Fibroblast of the aortic adventitia (primary cell): ENCODE measurements around the gene TMEM245. TPM values are rescaled to one million over a fixed set of nuclear protein-coding genes. Genes with fewer than 3 reads are reported as not detected.

Source experiments
- DNase-seq: peaks from one replicate; pipeline ENCODE4 v3.0.0-alpha.2; 2010; ENCODE audit warnings: low read depth
- H3K4me3 ChIP-seq: 2 replicates; pipeline ENCODE4 v1.5.1; 2011; ENCODE audit warnings: low read depth, mild to moderate bottlenecking, control low read depth, low read length, moderate library complexity
- total RNA-seq: library from RNA; depleted of rRNA; stranded (reverse); fragments of >200 nt; gene quantifications from 2 replicates; pipeline ENCODE4 v1.2.3, GENCODE V29; 2012; ENCODE audit warnings: low replicate concordance
- TF ChIP-seq, protein P1 (sequence below): IDR thresholded peaks from 2 replicates; pipeline ENCODE4 v1.5.1; 2011; ENCODE audit warnings: mild to moderate bottlenecking, low read length, control low read depth, inconsistent platforms; ENCODE audit not compliant: insufficient read depth

TMEM245 gene
- total RNA-seq, 1 donor = 51.2 TPM

DNA sequence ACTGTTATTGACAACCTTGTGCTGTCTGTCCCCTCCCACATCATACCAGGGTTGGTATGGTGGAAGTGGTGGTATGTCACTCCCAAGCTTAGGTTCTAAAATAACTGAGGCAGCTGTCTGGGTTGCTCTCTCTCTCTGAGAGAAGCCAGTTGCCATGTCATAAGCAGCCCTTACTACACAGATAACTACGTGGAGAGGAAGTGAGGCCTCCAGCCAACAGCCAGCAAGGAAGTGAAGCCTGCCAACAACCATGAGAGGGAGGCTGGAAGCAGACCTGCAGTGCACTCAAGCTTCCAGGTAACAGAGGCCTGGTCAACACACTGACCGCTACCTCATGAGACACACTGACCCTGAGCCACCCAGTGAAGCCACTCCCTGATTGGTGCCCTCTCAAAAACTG is 125.1 kb downstream of the TMEM245 start:
- no peak overlapping the region for H3K4me3 ChIP-seq
- DNase-seq = peak; percentile 65
- TF ChIP-seq, protein P1, sequence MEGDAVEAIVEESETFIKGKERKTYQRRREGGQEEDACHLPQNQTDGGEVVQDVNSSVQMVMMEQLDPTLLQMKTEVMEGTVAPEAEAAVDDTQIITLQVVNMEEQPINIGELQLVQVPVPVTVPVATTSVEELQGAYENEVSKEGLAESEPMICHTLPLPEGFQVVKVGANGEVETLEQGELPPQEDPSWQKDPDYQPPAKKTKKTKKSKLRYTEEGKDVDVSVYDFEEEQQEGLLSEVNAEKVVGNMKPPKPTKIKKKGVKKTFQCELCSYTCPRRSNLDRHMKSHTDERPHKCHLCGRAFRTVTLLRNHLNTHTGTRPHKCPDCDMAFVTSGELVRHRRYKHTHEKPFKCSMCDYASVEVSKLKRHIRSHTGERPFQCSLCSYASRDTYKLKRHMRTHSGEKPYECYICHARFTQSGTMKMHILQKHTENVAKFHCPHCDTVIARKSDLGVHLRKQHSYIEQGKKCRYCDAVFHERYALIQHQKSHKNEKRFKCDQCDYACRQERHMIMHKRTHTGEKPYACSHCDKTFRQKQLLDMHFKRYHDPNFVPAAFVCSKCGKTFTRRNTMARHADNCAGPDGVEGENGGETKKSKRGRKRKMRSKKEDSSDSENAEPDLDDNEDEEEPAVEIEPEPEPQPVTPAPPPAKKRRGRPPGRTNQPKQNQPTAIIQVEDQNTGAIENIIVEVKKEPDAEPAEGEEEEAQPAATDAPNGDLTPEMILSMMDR = no peak

DNA sequence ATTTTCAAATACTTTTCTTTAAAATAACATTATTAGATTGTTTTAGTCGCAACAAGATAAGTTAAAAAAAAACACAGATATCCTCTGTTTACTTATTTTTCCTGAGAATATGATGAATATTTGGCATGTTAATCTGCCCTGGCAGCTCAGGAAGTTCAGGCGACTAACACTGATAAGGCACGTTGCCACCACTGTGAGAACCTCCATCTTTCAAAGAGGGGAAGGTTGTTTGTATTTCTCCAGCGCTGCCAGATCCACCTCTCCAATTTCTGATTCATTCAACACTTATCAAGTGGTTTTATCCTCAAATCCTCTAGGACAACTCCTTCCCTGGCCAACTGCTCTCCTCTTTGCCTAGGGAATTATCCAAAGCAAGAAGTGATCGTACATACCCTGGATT is 128.3 kb downstream of the TMEM245 start:
- TF ChIP-seq, protein P1 = no peak
- H3K4me3 ChIP-seq = no peak overlapping the region
- peak; percentile 80 for DNase-seq

DNA sequence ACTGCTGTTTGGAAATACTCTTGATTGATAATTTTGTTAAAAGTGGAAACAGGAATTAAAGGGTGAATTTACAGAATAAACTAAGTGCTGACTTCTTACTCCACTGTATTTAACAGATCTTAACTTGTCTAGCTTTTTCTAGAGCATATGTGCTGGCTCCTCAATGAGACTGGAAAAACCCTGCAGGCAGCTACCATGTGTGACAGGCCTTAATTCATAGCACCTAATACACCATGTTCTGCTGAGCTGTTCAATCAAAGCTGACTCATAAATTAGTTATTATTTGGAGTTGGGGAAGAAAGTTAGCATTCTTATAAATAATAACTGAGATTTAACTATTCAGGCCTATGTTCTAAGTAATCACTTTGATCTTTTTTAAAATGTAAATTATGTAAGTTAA is 135.9 kb downstream of the TMEM245 start:
- H3K4me3 ChIP-seq = no peak overlapping the region
- TF ChIP-seq, protein P1 = no peak
- no peak for DNase-seq

DNA sequence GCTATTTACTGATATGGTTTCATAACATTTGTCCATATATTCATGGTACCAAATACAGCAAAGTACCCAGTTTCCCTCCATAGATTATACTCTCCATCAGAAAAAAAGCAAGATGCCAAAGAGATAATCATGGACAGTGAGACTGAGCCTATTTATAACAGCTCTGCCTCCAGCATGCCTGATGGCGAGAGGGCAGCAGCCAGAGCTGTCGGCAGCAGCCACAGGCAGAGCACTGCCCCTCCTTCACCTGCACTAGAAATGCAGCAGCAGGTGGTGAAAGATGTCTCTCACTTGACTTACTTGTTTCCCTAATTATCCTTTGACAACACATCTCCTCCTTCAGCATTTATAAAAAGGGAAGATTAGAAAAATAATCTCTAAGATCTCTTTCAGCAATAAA is 138.9 kb downstream of the TMEM245 start:
- TF ChIP-seq, protein P1 = no peak
- DNase-seq = no peak

DNA sequence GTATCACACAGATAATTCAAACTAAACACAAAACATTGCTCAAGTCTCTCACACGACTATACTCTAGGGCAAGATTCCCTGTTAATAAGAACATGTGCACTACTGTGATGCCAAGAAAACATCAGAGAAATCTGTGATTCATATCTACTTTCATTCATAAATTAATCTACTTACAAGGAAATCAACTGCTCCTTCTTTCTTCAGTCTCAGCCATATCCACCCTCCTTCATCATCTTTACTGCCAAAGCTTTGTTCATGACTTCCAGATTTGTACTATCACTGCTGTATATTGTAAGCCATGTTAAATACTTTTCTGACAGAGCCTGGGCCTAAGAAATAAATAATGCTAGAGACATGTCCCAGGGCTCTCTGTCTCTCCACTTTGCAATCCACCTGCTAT is 141.5 kb downstream of the TMEM245 start:
- no peak overlapping the region for H3K4me3 ChIP-seq
- TF ChIP-seq, protein P1 = no peak
- DNase-seq = peak; percentile 78

More for the DNA sequence above, 138.9 kb downstream of the TMEM245 start:
- H3K4me3 ChIP-seq = no peak overlapping the region

DNA sequence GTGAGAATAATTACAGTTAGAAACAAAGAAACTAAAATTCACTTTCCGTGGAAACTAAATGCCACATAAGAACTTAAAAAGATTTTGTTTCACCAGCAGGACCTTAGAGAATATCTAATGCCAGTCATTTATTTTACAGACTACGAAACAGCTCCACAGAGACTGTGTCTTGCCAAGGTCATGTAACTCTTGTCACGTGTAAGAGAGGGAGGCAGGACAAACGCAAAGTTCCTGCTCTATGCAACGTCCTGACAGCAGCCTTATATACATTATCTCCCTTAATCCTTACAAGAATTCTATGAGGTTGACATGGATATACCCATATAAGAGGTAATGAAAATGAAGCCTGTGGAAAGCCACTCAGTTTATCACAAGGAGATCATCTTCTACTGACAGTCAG is 145.9 kb downstream of the TMEM245 start:
- TF ChIP-seq, protein P1 = no peak
- DNase-seq = no peak
- H3K4me3 ChIP-seq = no peak overlapping the region

DNA sequence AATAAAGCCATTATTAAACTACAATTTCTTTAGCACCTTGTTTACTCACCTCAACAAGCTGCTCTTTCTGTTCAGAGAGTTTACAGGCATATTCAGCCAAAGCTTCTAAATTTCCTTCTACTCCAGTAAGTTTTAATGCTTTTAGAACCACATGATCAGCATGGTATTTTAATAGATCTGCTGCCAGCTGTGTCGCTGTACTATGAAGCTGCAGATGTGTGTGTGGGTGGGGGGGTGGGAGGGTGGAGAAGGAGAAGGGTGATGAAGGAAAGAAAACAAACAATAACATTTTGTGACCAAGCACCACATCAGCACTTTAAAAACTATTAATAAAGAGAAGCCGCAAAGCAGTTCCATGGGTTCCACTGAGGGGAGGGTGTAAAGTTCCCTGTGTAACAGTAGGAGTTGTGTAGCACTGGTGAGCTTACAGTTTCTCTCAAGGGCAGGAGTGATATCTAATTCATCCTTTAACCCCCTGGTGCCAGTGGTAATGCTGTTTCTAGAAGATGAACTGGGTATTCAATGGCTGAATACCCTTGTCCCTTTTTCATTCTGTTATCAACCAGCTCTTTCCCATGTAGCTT is 147.0 kb downstream of the TMEM245 start:
- peak; percentile 29 for DNase-seq
- H3K4me3 ChIP-seq = no peak overlapping the region
- TF ChIP-seq, protein P1 = no peak
